ENCODE data around the gene HOTAIR.
A peak's percentile ranks its signal among the peaks of the same experiment; 100 is the strongest.

The HOTAIR gene

DNA sequence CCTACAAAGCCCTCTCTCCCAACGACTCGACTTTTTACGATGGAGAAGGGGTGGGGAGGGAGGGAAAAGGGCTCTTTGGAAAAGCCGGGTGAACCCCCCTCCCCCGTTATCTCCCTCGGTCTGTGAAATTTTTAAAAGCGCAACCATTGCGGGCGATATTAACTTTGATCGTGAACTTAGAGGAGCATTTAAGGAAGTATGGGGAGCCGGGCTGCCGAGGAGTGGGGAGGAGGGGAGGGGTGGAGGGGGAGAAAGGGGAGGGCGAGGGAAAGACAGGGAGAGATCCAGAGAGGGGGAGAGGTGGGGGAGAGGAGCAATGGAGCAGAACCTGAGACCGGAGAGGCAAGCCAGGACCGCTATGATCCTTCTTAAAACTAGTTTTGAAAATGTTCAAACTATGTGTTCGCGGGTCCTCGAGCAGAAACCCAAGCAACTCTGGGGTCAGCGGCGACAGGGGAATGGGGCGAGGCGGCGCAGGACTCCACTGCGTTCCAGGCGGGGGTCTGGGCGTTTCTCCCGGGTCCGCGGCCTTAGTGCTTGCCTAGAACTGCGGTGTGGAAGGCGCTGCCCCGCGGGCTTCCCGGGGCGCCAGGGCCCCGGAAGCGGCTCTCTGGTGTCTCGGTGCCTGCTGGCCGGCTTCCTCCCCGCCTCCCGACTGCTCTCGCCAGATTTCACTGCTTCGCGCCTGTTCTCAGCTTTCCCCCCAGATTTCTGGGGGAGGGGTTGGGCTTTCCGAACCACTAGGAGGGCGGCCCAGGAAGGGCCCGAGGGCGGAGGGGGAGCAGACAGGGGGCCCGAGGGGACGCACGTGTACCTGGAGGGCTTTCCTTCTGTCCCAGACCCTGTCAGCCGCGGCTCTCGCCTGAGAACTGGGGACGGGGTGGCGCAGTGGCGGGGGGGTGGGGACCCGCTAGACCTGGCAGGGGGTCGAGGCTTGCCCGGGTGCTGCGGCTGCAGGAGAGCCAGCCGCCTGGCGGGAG lies at the start of gene HOTAIR:
Gene HOTAIR (minus strand): TSS at position 871 of the 980 bp plus-strand sequence.
- peak; percentile 41 for DNase-seq

DNA sequence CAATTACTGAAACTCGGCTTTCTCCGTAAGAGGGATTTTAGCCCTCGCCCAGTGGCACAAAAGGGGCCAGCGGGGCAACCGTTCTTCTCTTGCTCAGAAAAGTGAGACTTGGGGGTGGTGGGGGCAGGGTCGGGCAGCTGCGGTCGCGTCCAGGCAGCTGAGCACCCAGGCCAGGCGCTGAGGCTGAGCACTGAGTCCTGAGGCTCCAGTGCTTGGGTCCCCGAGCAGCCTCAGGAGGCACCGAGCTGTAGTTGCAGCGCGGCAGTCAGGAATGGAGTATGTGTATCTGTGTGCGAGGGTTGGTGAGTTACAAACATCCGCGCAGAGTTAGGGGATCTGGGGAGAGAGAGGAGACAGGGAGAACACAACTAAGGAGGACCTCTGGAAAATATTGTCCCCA lies 49.4 kb upstream of the HOTAIR start:
- DNase-seq = no peak

DNA sequence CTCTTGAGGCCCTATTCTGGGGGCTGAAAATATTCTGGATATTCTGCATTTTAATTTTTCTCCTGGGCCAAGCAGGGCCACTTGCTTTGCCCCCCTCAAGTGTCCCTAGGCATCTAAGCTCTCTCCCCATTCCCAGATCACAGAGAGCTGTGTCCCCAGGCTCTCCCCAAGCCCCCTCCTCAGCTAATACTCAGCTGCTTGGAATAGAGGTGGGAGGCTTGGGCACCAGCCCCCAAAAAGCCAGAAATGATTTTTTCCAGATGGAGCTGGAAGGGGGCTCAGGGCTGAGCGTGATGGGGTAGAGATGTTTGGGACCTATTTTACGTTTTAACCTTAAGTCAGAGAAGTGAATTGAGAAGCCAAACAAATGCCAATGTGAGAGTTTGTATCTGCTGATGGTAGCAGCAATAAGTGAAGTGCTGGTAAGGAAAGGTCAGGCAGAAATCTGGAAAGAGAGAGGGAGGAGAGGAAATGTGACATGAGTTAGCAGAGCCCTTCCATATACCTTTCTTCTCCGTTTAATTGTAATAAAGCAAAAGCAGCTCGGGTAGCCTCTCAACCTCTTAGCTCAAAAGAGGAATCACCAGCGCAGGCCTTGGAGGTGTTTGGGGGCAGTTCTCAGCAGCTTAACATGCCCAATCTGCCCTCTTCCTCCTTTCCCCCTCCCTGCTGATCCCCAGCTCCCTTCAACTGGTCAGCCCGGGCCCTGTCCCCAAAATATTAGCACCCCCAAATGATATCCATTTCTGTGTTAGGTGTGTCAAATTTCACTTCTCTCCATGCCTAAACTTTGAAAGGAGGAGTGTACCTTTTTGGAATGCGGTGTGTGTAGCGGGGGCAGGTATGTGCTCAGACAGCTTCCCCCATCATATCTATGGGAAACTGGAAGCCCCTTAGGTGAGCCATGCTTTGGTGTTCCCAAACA lies 48.5 kb upstream of the HOTAIR start:
- DNase-seq = no peak

DNA sequence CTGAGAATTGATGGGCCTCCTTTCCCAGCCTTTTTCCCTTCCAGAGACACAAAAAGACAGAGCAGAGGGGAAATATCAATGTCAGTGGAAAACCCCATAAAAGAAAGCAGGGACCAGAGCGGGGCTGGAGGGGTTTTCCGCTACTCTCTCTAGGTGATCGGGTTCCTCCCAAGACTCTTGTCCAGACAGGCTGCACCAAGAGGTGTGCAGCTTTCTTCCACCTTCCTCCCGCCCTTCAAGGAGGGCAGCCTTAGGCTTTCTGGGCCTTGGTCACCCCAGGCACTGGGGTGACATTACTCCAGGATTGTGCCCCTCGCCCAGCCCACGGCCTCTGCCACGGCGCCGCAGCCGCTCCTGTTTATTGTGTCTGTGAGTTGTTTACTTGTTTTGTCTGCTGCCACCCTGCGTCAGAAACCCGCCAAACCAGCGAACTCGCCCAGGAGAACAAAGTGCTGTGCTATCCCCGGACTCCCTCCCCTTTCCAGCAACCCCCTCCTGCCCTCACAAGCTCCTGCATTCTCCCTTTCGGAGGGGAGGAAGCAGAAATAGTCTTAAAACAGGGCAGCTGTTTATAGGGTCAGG lies 46.8 kb upstream of the HOTAIR start:
- no peak for DNase-seq

GRCh38 chr12:54020591-54021405 lies 46.0 kb upstream of the HOTAIR start:
- DNase-seq = no peak

GRCh38 chr12:54019924-54020590 lies 45.3 kb upstream of the HOTAIR start:
- no peak for DNase-seq

- no peak for DNase-seq
Measured at GRCh38 chr12:54019091-54019811, 44.5 kb upstream of the HOTAIR start.

- no peak for DNase-seq
Measured at GRCh38 chr12:54018468-54018984, 43.8 kb upstream of the HOTAIR start.

DNA sequence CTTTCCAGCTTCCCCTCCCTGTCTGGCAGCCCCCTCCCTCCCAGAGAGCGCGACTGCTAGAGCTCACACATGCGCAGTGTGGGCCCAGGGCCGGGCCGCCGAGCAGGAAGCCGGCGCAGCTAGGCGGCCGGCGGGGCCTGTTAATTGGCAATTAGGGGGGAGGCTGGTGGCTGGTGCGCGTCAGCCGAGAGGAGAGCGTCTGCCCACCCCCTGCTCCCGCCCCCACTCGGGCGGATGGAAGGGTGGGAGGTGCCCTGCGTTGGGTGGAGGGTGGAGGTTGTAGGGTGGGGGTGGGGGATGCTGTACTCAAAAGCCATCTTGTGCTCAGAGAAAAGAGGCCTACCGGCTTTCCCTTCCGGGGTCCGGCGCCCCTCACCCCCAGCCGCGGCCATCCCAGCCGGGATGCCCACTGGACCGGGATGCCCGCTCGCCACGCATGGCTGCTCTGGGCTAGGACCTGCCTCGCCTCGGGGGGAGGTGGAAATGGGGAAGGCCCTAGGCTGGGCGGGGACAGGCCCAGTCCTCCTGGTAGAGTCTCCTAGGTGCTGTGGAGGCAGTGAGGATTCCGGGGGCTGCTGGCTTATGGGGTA lies 43.2 kb upstream of the HOTAIR start:
- DNase-seq = peak; percentile 83

- DNase-seq = no peak
Measured at GRCh38 chr12:54017027-54017788, 42.5 kb upstream of the HOTAIR start.

DNA sequence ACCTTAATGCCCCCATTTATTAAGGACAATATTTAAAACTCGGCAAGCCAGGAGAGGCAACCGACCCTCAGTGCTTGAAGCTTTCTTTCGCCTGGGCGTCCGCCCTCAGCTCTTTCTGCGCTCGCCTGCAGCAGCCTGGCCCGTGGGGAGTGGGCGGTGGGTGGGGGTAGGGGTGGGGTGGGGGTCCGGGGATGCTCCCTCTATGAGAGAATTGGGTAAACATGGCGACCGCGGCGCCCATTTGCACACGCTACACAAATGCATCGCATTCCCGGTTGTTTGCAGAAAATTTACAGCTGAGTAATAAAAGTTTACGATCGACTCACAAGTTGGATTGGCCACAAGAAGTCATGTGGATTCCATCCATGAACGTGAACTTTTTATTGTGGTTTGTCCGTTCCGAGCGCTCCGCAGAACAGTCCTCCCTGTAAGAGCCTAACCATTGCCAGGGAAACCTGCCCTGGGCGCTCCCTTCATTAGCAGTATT lies 41.8 kb upstream of the HOTAIR start:
- DNase-seq = no peak

GRCh38 chr12:54016051-54016450 lies 41.3 kb upstream of the HOTAIR start:
- no peak for DNase-seq

GRCh38 chr12:54015018-54015931 lies 40.5 kb upstream of the HOTAIR start:
- DNase-seq = no peak

- DNase-seq = no peak
Measured at GRCh38 chr12:54014377-54015017, 39.7 kb upstream of the HOTAIR start.

GRCh38 chr12:54012631-54013409 lies 38.1 kb upstream of the HOTAIR start:
- no peak for DNase-seq

- no peak for DNase-seq
Measured at GRCh38 chr12:54011665-54012532, 37.1 kb upstream of the HOTAIR start.

Measured in CD4-positive, alpha-beta T cell treated with Interleukin-12 subunit alpha and Interleukin-12 subunit beta, for 1 hour (primary cell).